Measurements from ENCODE around the gene ZNF609.

DNA sequence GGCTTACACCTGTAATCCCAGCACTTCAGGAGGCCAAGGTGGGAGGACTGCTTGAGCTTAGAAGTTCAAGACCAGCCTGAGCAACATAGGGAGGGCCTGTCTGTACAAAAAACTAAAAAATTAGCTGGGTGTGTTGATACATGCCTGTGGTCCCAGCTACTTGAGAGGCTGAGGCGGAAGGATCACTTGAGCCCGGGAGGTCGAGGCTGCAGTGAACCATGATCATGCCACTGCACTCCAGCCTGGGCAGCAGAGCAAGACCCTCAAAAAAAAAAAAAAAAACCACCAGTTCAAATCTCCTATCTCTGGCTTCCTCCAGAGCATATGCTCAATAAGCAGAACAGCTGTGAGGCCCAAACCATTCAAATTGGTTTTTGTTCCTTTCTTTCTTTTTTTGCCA, 53.4 kb downstream of the ZNF609 start:
- TF ChIP-seq POLR2A (IDR thresholded peaks at IDR 0.05; ENCODE audit: low read depth, low read length) (no peak), TAF1 (IDR thresholded peaks at IDR 0.05; ENCODE audit: low read depth, low read length) (no peak)
